Measurements from ENCODE around the gene CCDC57.

The CCDC57 gene

DNA sequence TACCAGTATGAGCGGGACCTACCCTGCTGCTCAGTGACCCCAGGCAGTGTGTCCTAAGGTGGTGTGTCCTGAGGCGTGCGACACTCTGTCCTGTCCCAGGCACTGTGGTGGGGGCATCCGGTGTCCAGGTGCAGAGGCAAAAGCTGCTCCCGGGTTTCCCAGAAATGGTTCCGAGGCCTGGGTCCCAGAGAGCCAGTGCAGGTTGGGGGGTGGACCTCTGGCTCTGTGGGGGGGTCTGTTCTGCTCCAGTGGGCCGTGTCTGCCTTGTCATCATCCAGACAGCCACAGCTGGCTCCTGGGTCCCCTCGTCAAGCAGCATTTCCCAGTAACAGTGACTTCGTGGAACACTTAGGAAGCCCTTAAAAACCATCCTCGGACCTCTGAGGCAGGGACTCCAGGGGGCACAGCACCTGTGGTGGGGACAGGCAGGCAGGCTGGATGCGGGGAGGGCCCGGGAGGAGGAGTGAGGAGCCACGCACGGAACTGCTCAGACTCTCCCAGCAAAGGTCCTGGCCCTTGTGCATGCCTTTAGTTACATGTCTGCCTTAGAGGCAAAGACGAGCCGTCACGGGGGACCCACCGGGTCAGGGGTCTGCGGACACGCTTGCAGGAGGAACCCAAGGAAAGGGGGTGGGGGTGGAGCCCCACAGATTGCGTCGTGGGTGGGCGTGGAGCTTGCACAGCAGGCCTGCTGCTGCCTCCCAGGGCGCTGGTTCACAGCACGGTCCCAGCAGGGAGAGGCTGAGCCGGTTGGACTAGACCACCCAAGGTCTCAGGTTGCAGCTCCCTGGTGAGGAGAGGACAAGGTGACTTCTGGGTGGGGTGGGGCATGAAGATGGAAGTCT is 21.8 kb upstream of the CCDC57 start:
- DNase-seq, result no peak

GRCh38 chr17:82232876-82233785 is 20.5 kb upstream of the CCDC57 start:
- DNase-seq, result no peak

DNA sequence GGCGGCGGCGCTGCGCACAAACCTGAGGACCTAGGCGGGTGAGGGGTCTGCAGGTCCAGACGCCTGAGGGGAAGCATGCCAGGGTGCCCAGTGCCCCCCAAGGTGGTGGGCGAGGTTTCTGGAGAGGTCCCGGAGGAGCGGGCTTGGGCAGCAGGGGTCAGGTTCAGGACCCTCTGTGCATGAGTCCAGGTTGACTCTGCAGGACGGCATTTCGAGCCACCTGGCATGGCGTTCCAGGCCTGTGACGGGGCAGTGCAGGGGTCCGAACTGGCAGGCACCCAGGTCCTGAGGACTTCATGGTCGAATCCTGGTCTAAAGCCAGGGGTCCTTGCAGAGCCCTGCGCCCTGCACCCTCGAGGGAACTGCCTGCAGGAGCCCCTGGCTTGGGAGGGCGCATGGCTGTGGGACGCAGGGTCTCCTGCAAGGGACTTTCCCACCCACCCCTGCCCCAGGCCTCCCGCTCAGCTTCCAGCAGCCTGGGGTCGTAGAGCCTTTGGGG is 19.7 kb upstream of the CCDC57 start:
- DNase-seq, result no peak

- DNase-seq, result peak; percentile 98 to 99
Measured at GRCh38 chr17:82231562-82232321, 19.1 kb upstream of the CCDC57 start.

DNA sequence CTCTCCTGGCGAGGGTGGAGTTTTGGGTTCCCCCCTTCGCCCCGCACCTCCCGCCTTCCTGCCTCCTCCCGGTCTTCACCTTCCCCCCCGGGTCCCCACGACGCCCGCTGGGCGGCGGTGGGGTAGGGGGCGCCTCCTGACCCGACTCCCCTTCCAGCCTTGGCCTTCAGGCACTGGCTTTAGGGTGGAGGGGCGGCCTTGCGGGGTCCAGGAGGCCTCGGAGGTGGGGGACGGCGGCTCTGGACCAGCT is 18.6 kb upstream of the CCDC57 start:
- DNase-seq, result no peak

- DNase-seq, result peak; percentile 82 to 88
Measured at GRCh38 chr17:82230609-82231311, 18.1 kb upstream of the CCDC57 start.

GRCh38 chr17:82229698-82230608 is 17.3 kb upstream of the CCDC57 start:
- DNase-seq, result no peak

DNA sequence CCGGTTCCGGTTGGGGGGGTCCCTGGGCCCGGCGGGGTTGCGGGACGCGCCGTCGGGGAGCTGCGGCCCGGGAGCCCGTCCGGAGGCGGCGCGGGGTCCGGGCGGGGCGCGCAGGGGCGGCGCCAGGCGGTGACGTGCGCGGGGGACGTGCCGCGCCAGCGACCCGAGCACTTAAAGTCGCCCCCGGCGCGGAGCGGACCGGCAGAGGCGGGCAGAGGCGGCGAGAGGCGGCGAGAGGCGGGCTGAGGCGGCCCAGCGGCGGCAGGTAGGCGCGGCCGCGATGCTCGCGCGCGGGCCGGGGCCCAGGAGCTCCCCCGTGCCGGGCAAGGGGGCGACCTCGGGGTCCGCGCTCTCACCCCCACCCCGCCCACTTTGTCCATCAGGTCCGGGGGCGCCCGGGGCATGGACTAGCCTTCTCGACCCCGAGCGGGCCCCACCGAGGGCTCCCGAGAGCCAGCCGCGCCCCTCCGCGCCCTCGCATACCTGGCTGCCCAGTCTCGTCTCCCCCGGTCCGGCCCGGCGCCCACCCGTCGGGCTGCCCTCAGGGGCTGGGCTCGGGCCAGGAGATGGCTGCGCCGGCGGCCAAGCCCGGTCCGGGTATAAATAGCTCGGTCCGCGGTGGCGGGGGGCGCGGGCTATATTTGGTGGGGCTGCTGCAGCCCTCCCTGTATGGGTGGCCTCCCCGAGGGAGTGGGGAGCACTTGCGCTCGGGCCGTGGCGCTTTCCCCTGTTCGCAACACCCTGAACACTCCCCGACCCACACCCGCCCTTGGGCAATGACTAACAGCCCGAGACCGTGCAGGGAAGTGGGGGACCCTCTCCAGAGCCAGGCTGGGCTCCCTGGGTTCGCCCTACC is 16.4 kb upstream of the CCDC57 start, which contains the start of gene SLC16A3:
Gene SLC16A3 (plus strand): TSS at position 201 of the 856 bp plus-strand sequence. CDS start 6,967 bp downstream, outside the sequence.
- peak; percentile 68 to 76 for DNase-seq

GRCh38 chr17:82228278-82228841 is 15.7 kb upstream of the CCDC57 start:
- peak; percentile 68 to 71 for DNase-seq

DNA sequence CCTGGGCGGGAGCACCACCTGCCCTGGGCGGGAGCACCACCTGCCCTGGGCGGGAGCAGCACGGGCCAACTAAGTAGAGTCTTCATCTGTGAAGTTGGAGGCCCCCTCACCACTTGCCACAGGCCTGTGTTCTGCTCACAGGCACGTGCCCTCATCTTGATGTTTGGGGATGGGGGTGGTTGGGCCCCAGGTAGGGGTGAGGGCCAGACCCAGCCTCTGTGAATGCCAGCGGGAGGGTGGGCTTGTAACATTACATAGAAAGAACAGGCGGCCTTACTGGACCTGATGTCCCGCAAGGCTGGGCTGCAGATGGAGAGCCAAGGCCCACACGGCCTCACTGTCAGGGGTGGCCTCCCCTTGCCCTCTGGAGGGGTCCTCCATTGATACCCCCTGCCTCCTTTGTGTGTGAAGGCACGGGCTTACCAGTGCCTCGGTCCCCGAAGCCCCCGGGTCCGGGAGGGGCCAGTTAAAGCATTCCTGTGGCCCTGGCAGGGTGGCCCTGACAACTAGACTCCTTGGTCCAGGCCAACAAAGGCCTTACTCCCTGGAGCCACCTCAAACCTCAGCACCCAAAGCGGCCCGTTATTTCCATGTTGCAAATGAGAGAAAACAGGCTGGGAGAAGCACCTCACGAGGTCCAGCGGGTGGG is 15.1 kb upstream of the CCDC57 start:
- no peak for DNase-seq

GRCh38 chr17:82226809-82227628 is 14.4 kb upstream of the CCDC57 start:
- no peak for DNase-seq

- no peak for DNase-seq
Measured at GRCh38 chr17:82226146-82226808, 13.6 kb upstream of the CCDC57 start.

GRCh38 chr17:82225368-82226029 is 12.9 kb upstream of the CCDC57 start:
- no peak for DNase-seq

DNA sequence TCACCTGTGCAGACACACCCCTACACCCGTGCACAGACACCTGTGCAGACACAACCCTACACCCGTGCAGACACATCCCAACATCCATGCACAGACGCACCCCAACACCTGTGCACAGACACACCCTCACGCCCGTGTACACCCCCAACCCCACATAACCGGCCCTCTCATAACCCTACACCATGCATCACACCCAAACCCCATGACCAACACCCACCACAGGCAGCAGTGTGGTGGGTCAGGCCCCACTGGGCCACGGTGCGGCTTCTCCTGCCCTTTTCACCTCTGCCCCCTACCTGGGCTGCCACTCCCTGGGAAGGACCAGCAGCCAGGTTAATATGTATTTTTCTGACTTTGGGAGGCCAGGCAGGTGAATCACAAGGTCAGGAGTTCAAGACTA is 12.0 kb upstream of the CCDC57 start:
- no peak for DNase-seq

GRCh38 chr17:82223517-82223916 is 10.9 kb upstream of the CCDC57 start:
- DNase-seq, result no peak

GRCh38 chr17:82222816-82223215 is 10.2 kb upstream of the CCDC57 start:
- peak in 1 of 2 experiments; percentile 14 for DNase-seq

DNA sequence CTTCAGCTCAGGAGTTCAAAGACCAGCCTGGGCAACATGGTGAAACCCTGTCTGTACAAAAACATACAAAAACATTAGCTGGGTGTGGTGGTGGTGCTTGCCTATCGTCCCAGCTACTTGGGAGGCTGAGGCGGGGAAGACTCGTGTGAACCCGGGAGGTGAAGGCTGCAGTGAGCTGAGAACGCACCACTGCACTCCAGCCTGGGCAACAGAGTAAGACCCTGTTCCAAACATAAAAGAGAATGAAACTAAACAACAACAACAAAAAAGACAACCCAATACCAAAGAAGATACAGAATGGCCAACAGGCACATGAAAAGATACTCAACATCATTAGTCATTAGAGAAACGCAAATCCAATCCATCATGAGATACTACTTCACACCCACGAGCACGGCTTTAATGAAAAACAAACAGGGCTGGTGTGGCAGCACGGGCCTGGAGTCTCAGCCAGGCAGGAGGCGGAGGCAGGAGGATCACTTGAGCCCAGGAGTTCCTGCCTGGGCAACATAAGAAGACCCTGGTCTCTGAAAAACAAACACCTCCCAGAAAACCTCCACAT is 8.8 kb upstream of the CCDC57 start:
- no peak for DNase-seq

Measured in AML-193 (cell line).